Lower leg skin (tissue), 3 donors: ENCODE data around the gene TEK.

ENCODE experiments used
- POLR2A ChIP-seq, 2 donors: fragments of 450-650 bp; IDR thresholded peaks; one replicate each; pipeline ENCODE4 v1.6.1; 2016 to 2017; ENCODE audit warnings: antibody characterized with exemption in 2 of 2, mild to moderate bottlenecking in 1 of 2, moderate library complexity in 1 of 2
- TF ChIP-seq, protein P1 (sequence below), 3 donors: fragments of 450-650 bp; IDR thresholded peaks; one replicate each; pipeline ENCODE4 v1.5.1; 2016; ENCODE audit warnings: antibody characterized with exemption in 3 of 3, mild to moderate bottlenecking in 3 of 3, moderate library complexity in 2 of 3

- TF ChIP-seq, protein P1, sequence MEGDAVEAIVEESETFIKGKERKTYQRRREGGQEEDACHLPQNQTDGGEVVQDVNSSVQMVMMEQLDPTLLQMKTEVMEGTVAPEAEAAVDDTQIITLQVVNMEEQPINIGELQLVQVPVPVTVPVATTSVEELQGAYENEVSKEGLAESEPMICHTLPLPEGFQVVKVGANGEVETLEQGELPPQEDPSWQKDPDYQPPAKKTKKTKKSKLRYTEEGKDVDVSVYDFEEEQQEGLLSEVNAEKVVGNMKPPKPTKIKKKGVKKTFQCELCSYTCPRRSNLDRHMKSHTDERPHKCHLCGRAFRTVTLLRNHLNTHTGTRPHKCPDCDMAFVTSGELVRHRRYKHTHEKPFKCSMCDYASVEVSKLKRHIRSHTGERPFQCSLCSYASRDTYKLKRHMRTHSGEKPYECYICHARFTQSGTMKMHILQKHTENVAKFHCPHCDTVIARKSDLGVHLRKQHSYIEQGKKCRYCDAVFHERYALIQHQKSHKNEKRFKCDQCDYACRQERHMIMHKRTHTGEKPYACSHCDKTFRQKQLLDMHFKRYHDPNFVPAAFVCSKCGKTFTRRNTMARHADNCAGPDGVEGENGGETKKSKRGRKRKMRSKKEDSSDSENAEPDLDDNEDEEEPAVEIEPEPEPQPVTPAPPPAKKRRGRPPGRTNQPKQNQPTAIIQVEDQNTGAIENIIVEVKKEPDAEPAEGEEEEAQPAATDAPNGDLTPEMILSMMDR (IDR thresholded peaks at IDR 0.05), result no peak
- no peak for TF ChIP-seq POLR2A (IDR thresholded peaks at IDR 0.05)
These were observed 22.7 kb downstream of the TEK start for GRCh38 chr9:27131731-27132130.
